Common myeloid progenitor, CD34-positive (primary cell): ENCODE measurements around the gene PSMG3.
A peak's percentile ranks its signal among the peaks of the same experiment; 100 is the strongest.

Source experiments
- CTCF ChIA-PET: fragments of 350-600 bp; sonication (Branson Sonifier 250); formaldehyde crosslinking; loops from one replicate; lab custom pipeline; 2021; ENCODE audit warnings: antibody characterized with exemption; lab: Charles Lee
- POLR2A ChIA-PET: fragments of 350-600 bp; sonication (Branson Sonifier 250); formaldehyde crosslinking; loops from one replicate; lab custom pipeline; 2021; ENCODE audit warnings: antibody characterized with exemption; lab: Charles Lee
- DNase-seq, 3 donors: peaks; one replicate each; pipeline versions ENCODE4 v3.0.0 to v3.0.0-alpha.2; 2013
- H3K27ac ChIP-seq, 2 experiments: 1 replicate in 1 of 2; 2 replicates in 1 of 2; pipeline ENCODE4 v1.7.0; 2013; ENCODE audit warnings: inconsistent platforms in 2 of 2, low read length in 2 of 2, mild to moderate bottlenecking in 2 of 2, low read depth in 1 of 2, moderate library complexity in 1 of 2; ENCODE audit not compliant: severe bottlenecking in 2 of 2, insufficient read depth in 1 of 2, poor library complexity in 1 of 2
- H3K27me3 ChIP-seq, 5 experiments: replicated peaks in 2 of 5; 1 replicate in 3 of 5; 2 replicates in 2 of 5; pipeline versions ENCODE4 v1.6.1 to v1.7.0; 2013; ENCODE audit warnings: low read length in 4 of 5, mild to moderate bottlenecking in 2 of 5, moderate library complexity in 2 of 5, inconsistent platforms in 1 of 5; ENCODE audit not compliant: insufficient read depth in 5 of 5, control insufficient read depth in 4 of 5
- H3K36me3 ChIP-seq, 4 experiments: 1 replicate in 2 of 4; 2 replicates in 2 of 4; pipeline versions ENCODE4 v1.6.1 to v1.7.0; 2013; ENCODE audit warnings: low read length in 3 of 4, control low read depth in 1 of 4, mild to moderate bottlenecking in 1 of 4; ENCODE audit not compliant: control insufficient read depth in 4 of 4, insufficient read depth in 4 of 4
- H3K4me1 ChIP-seq, 4 experiments: 1 replicate in 3 of 4; 2 replicates in 1 of 4; pipeline versions ENCODE4 v1.6.1 to v1.7.1; 2013; ENCODE audit warnings: low read length in 3 of 4, mild to moderate bottlenecking in 3 of 4, control low read depth in 1 of 4, inconsistent platforms in 1 of 4, moderate library complexity in 1 of 4; ENCODE audit not compliant: control insufficient read depth in 4 of 4, insufficient read depth in 4 of 4; ENCODE audit errors: control extremely low read depth in 1 of 4
- H3K4me3 ChIP-seq, 7 experiments: 1 replicate in 4 of 7; 2 replicates in 3 of 7; pipeline versions ENCODE4 v1.5.1 to v1.7.0; 2013; ENCODE audit warnings: mild to moderate bottlenecking in 7 of 7, low read length in 6 of 7, moderate library complexity in 6 of 7, inconsistent platforms in 2 of 7, low read depth in 2 of 7, control low read depth in 1 of 7; ENCODE audit not compliant: insufficient read depth in 4 of 7, control insufficient read depth in 1 of 7; ENCODE audit errors: extremely low read depth in 1 of 7
- H3K9me3 ChIP-seq, 5 experiments: 1 replicate in 4 of 5; 2 replicates in 1 of 5; pipeline versions ENCODE4 v1.6.1 to v1.7.1; 2013; ENCODE audit warnings: low read length in 4 of 5, mild to moderate bottlenecking in 2 of 5, inconsistent platforms in 1 of 5, low read depth in 1 of 5, moderate library complexity in 1 of 5; ENCODE audit not compliant: control insufficient read depth in 4 of 5, insufficient read depth in 2 of 5; ENCODE audit errors: control extremely low read depth in 1 of 5
- WGBS: methylation state at CpG from one replicate; pipeline ENCODE4 v1.1.5; 2013; ENCODE audit not compliant: insufficient coverage; 5-methylcytosine and 5-hydroxymethylcytosine counted together

The PSMG3 gene

GRCh38 chr7:1538544-1539180 lies 31.2 kb downstream of the PSMG3 start:
- no peak overlapping the region for H3K4me3 ChIP-seq
- H3K27me3 ChIP-seq, result no peaks in the 10 kb centered on the region
- no peak overlapping the region for H3K27ac ChIP-seq

GRCh38 chr7:1537535-1538412 lies 32.1 kb downstream of the PSMG3 start:
- POLR2A ChIA-PET, result no interaction called here
- H3K27me3 ChIP-seq, result no peaks in the 10 kb centered on the region
- H3K36me3 ChIP-seq, result peaks cover 3 to 95% (median 53%) of the 10 kb centered on the region in 4 experiments
- DNase-seq, result peak in 2 of 3 donors; percentile 66 to 68
- no peaks in the 10 kb centered on the region for H3K9me3 ChIP-seq
- CTCF ChIA-PET, result interaction anchor here (1.4 to 11.1 kb wide), 2 partner anchors 20 to 29 kb away, joined by 6 to 150 read pairs; partner anchors contain the start of gene INTS1
- 90% methylated on average over 40 of the region's 56 CpGs for WGBS
- peaks cover 0 to 36% (median 21%) of the 10 kb centered on the region in 4 experiments for H3K4me1 ChIP-seq
- H3K4me3 ChIP-seq, result no peak overlapping the region
- H3K27ac ChIP-seq, result peak overlapping the region in 1 of 2 experiments; percentile 43

More at GRCh38 chr7:1538544-1539180, 31.2 kb downstream of the PSMG3 start:
- no peak for DNase-seq
- Histone ChIP-seq H3K36me3 (peaks cover 3 to 96% (median 59%) of the 10 kb centered on the region in 4 experiments), H3K4me1 (peaks cover 0 to 27% (median 13%) of the 10 kb centered on the region in 4 experiments), H3K9me3 (no peaks in the 10 kb centered on the region)
- POLR2A ChIA-PET, result interaction anchor here (1.5 kb wide), 1 partner anchor 9 kb away, joined by 4 read pairs; no protein-coding TSS in a partner anchor
- WGBS, result 91% methylated on average over 19 of the region's 25 CpGs
- CTCF ChIA-PET, result interaction anchor here (1.4 to 11.1 kb wide), 2 partner anchors 19 to 30 kb away, joined by 6 to 150 read pairs; partner anchors contain the start of gene INTS1

- no peak for DNase-seq
- Histone ChIP-seq H3K4me3 (no peak overlapping the region), H3K27ac (peak overlapping the region in 1 of 2 experiments; percentile 43), H3K9me3 (no peaks in the 10 kb centered on the region), H3K36me3 (peaks cover 3 to 88% (median 46%) of the 10 kb centered on the region in 4 experiments), H3K4me1 (peaks cover 2 to 44% (median 30%) of the 10 kb centered on the region in 4 experiments), H3K27me3 (no peaks in the 10 kb centered on the region)
- POLR2A ChIA-PET, result interaction anchor here (0.5 kb wide), 1 partner anchor 29 kb away, joined by 6 read pairs; no protein-coding TSS in a partner anchor
- CTCF ChIA-PET, result interaction anchor here (3.1 to 11.1 kb wide), 2 partner anchors 11 to 28 kb away, joined by 11 to 150 read pairs; partner anchors contain the start of gene INTS1
- 90% methylated on average over 47 of the region's 52 CpGs for WGBS
Measured at GRCh38 chr7:1536743-1537534, 32.9 kb downstream of the PSMG3 start.

GRCh38 chr7:1536455-1536742 lies 33.4 kb downstream of the PSMG3 start:
- POLR2A ChIA-PET, result no interaction called here
- CTCF ChIA-PET, result interaction anchor here (3.1 to 11.1 kb wide), 2 partner anchors 12 to 27 kb away, joined by 11 to 150 read pairs; partner anchors contain the start of gene INTS1
- Histone ChIP-seq H3K4me3 (no peak overlapping the region), H3K4me1 (peaks cover 2 to 48% (median 35%) of the 10 kb centered on the region in 4 experiments), H3K27me3 (no peaks in the 10 kb centered on the region), H3K36me3 (peaks cover 3 to 83% (median 43%) of the 10 kb centered on the region in 4 experiments), H3K27ac (no peak overlapping the region), H3K9me3 (no peaks in the 10 kb centered on the region)
- WGBS, result 93% methylated on average over 7 of the region's 7 CpGs
- DNase-seq, result no peak

GRCh38 chr7:1535701-1536454 lies 34.0 kb downstream of the PSMG3 start:
- peak in 1 of 3 donors; percentile 32 for DNase-seq
- peaks cover 2 to 48% (median 38%) of the 10 kb centered on the region in 4 experiments for H3K4me1 ChIP-seq
- peaks cover 2 to 77% (median 39%) of the 10 kb centered on the region in 4 experiments for H3K36me3 ChIP-seq
- 83% methylated on average over 35 of the region's 42 CpGs for WGBS
- CTCF ChIA-PET, result interaction anchor here (3.1 to 11.1 kb wide), 3 partner anchors 8 to 27 kb away, joined by 11 to 150 read pairs (median 14); partner anchors contain the start of gene INTS1
- no peaks in the 10 kb centered on the region for H3K27me3 ChIP-seq
- no peak overlapping the region for H3K4me3 ChIP-seq
- POLR2A ChIA-PET, result no interaction called here
- H3K27ac ChIP-seq, result no peak overlapping the region
- H3K9me3 ChIP-seq, result no peaks in the 10 kb centered on the region

- H3K4me3 ChIP-seq, result no peak overlapping the region
- peaks cover 2 to 51% (median 40%) of the 10 kb centered on the region in 4 experiments for H3K4me1 ChIP-seq
- no peaks in the 10 kb centered on the region for H3K9me3 ChIP-seq
- no peak overlapping the region for H3K27ac ChIP-seq
- no peaks in the 10 kb centered on the region for H3K27me3 ChIP-seq
- WGBS, result 83% methylated on average over 5 of the region's 6 CpGs
- peaks cover 0 to 70% (median 34%) of the 10 kb centered on the region in 4 experiments for H3K36me3 ChIP-seq
- no peak for DNase-seq
- POLR2A ChIA-PET, result no interaction called here
- CTCF ChIA-PET, result interaction anchor here (0.9 to 11.1 kb wide), 4 partner anchors 8 to 26 kb away, joined by 3 to 150 read pairs (median 12); partner anchors contain the start of gene INTS1
Measured at GRCh38 chr7:1535100-1535458, 34.8 kb downstream of the PSMG3 start.
